ENCODE measurements around the gene PNRC1. TPM values are rescaled to one million over a fixed set of nuclear protein-coding genes. Genes with fewer than 3 reads are reported as not detected.
"Not testable (repeated sequence)": the region's sequence is repeated elsewhere in the genome, so short reads cannot be mapped to it uniquely, and the experiment has no call there.

PNRC1 gene
- 100 to 1,000 TPM in 1 of 2 donors, 10 to 100 TPM in 1; 61.5 to 363 TPM for total RNA-seq

GRCh38 chr6:89080281-89081128, at the start of gene PNRC1:
PNRC1 (plus strand) TSS chr6:89080751; CDS start chr6:89080895, 144 bp downstream.
- Mint-ChIP-seq H3K27ac (peak within 1 kb of the TSS; percentile 100), H3K4me1 (peaks cover 20% of the 10 kb centered on the region), H3K27me3 (no peaks in the 10 kb centered on the region), H3K36me3 (ENCODE audit: low read depth) (peaks cover 49% of the 10 kb centered on the region), H3K9me3 (no peaks in the 10 kb centered on the region), H3K4me3 (peak within 1 kb of the TSS; percentile 100)
- ATAC-seq (replicated peaks), result peak; percentile 76

- Mint-ChIP-seq H3K27me3 (peaks cover 4% of the 10 kb centered on the region), H3K4me3 (no peak overlapping the region), H3K27ac (no peak overlapping the region), H3K9me3 (no peaks in the 10 kb centered on the region), H3K36me3 (ENCODE audit: low read depth) (no peaks in the 10 kb centered on the region), H3K4me1 (no peaks in the 10 kb centered on the region)
- no peak for ATAC-seq (replicated peaks)
Observed at GRCh38 chr6:89032599-89032998, 48.0 kb upstream of the PNRC1 start.

- no peak overlapping the region for H3K27ac Mint-ChIP-seq
- H3K4me1 Mint-ChIP-seq, result no peaks in the 10 kb centered on the region
- no peak for ATAC-seq (replicated peaks)
- H3K9me3 Mint-ChIP-seq, result peaks cover 5% of the 10 kb centered on the region
- H3K27me3 Mint-ChIP-seq, result no peaks in the 10 kb centered on the region
- no peak overlapping the region for H3K4me3 Mint-ChIP-seq
- H3K36me3 Mint-ChIP-seq (ENCODE audit: low read depth), result no peaks in the 10 kb centered on the region
Observed at GRCh38 chr6:89033461-89033860, 47.1 kb upstream of the PNRC1 start.

GRCh38 chr6:89034116-89034515, 46.4 kb upstream of the PNRC1 start:
- not testable (repeated sequence) for H3K9me3 Mint-ChIP-seq; H3K4me1 Mint-ChIP-seq; H3K36me3 Mint-ChIP-seq (ENCODE audit: low read depth); H3K27ac Mint-ChIP-seq; H3K27me3 Mint-ChIP-seq; ATAC-seq (replicated peaks); H3K4me3 Mint-ChIP-seq

- no peak for ATAC-seq (replicated peaks)
- H3K27ac Mint-ChIP-seq, result no peak overlapping the region
- no peaks in the 10 kb centered on the region for H3K4me1 Mint-ChIP-seq
- peaks cover 8% of the 10 kb centered on the region for H3K9me3 Mint-ChIP-seq
- H3K4me3 Mint-ChIP-seq, result no peak overlapping the region
- H3K27me3 Mint-ChIP-seq, result no peaks in the 10 kb centered on the region
- no peaks in the 10 kb centered on the region for H3K36me3 Mint-ChIP-seq (ENCODE audit: low read depth)
Observed at GRCh38 chr6:89034586-89035251, 45.8 kb upstream of the PNRC1 start.

GRCh38 chr6:89035252-89036101, 45.1 kb upstream of the PNRC1 start:
- Mint-ChIP-seq H3K4me3 (no peak overlapping the region), H3K27me3 (no peaks in the 10 kb centered on the region), H3K4me1 (no peaks in the 10 kb centered on the region), H3K27ac (no peak overlapping the region), H3K36me3 (ENCODE audit: low read depth) (no peaks in the 10 kb centered on the region), H3K9me3 (peaks cover 8% of the 10 kb centered on the region)
- ATAC-seq (replicated peaks), result no peak

- peaks cover 8% of the 10 kb centered on the region for H3K9me3 Mint-ChIP-seq
- no peak overlapping the region for H3K27ac Mint-ChIP-seq
- H3K27me3 Mint-ChIP-seq, result no peaks in the 10 kb centered on the region
- H3K36me3 Mint-ChIP-seq (ENCODE audit: low read depth), result no peaks in the 10 kb centered on the region
- H3K4me1 Mint-ChIP-seq, result peaks cover under 1% of the 10 kb centered on the region
- no peak overlapping the region for H3K4me3 Mint-ChIP-seq
- ATAC-seq (replicated peaks), result no peak
Observed at GRCh38 chr6:89037141-89037900, 43.2 kb upstream of the PNRC1 start.

- not testable (repeated sequence) for H3K4me1 Mint-ChIP-seq, H3K9me3 Mint-ChIP-seq
Observed at GRCh38 chr6:89037901-89038293, 42.7 kb upstream of the PNRC1 start.

GRCh38 chr6:89042664-89043063, 37.9 kb upstream of the PNRC1 start:
- no peaks in the 10 kb centered on the region for H3K27me3 Mint-ChIP-seq
- peaks cover 8% of the 10 kb centered on the region for H3K9me3 Mint-ChIP-seq
- H3K4me3 Mint-ChIP-seq, result no peak overlapping the region
- ATAC-seq (replicated peaks), result no peak
- H3K36me3 Mint-ChIP-seq (ENCODE audit: low read depth), result no peaks in the 10 kb centered on the region
- H3K27ac Mint-ChIP-seq, result peak overlapping the region; percentile 21
- peaks cover 7% of the 10 kb centered on the region for H3K4me1 Mint-ChIP-seq

More at GRCh38 chr6:89037901-89038293, 42.7 kb upstream of the PNRC1 start:
- H3K4me3 Mint-ChIP-seq; H3K27ac Mint-ChIP-seq; H3K36me3 Mint-ChIP-seq (ENCODE audit: low read depth); ATAC-seq (replicated peaks); H3K27me3 Mint-ChIP-seq: not testable (repeated sequence)

- Mint-ChIP-seq H3K4me1 (peaks cover 7% of the 10 kb centered on the region), H3K27ac (no peak overlapping the region), H3K4me3 (no peak overlapping the region), H3K27me3 (no peaks in the 10 kb centered on the region), H3K9me3 (no peaks in the 10 kb centered on the region), H3K36me3 (ENCODE audit: low read depth) (no peaks in the 10 kb centered on the region)
- no peak for ATAC-seq (replicated peaks)
Observed at GRCh38 chr6:89044328-89045010, 36.1 kb upstream of the PNRC1 start.

- no peak overlapping the region for H3K27ac Mint-ChIP-seq
- H3K9me3 Mint-ChIP-seq, result no peaks in the 10 kb centered on the region
- no peak for ATAC-seq (replicated peaks)
Observed at GRCh38 chr6:89045011-89045387, 35.6 kb upstream of the PNRC1 start.

GRCh38 chr6:89045576-89045975, 35.0 kb upstream of the PNRC1 start:
- Mint-ChIP-seq H3K36me3 (ENCODE audit: low read depth) (no peaks in the 10 kb centered on the region), H3K27me3 (no peaks in the 10 kb centered on the region), H3K27ac (no peak overlapping the region), H3K9me3 (no peaks in the 10 kb centered on the region), H3K4me1 (peaks cover 7% of the 10 kb centered on the region), H3K4me3 (no peak overlapping the region)
- ATAC-seq (replicated peaks), result no peak

More at GRCh38 chr6:89045011-89045387, 35.6 kb upstream of the PNRC1 start:
- Mint-ChIP-seq H3K4me3 (no peak overlapping the region), H3K36me3 (ENCODE audit: low read depth) (no peaks in the 10 kb centered on the region), H3K4me1 (peaks cover 7% of the 10 kb centered on the region), H3K27me3 (no peaks in the 10 kb centered on the region)

- H3K36me3 Mint-ChIP-seq (ENCODE audit: low read depth), result no peaks in the 10 kb centered on the region
- no peak overlapping the region for H3K4me3 Mint-ChIP-seq
- no peak for ATAC-seq (replicated peaks)
- H3K27ac Mint-ChIP-seq, result no peak overlapping the region
- peaks cover 11% of the 10 kb centered on the region for H3K4me1 Mint-ChIP-seq
- no peaks in the 10 kb centered on the region for H3K9me3 Mint-ChIP-seq
- H3K27me3 Mint-ChIP-seq, result no peaks in the 10 kb centered on the region
Observed at GRCh38 chr6:89047473-89047872, 33.1 kb upstream of the PNRC1 start.

Data from activated T-helper 17 cell treated with anti-CD3 and anti-CD28 coated beads, Interleukin-2, amount 50 U/mL, for 72 hours (primary cell).